ENCODE results near the gene MOCS2.
"Not testable (repeated sequence)": the region's sequence is repeated elsewhere in the genome, so short reads cannot be mapped to it uniquely, and the experiment has no call there.

The MOCS2 gene

GRCh38 chr5:53109443-53110127 is at the start of gene MOCS2:
Gene MOCS2 (minus strand): TSS chr5:53109757. CDS start chr5:53107174, 2,583 bp downstream.
- DNase-seq: peak; percentile 92

- DNase-seq: no peak
These were observed 42.3 kb upstream of the MOCS2 start for GRCh38 chr5:53151713-53152458.

- DNase-seq: no peak
These were observed 23.5 kb upstream of the MOCS2 start for GRCh38 chr5:53133020-53133419.

GRCh38 chr5:53130266-53130665 is 20.7 kb upstream of the MOCS2 start:
- no peak for DNase-seq

- no peak for DNase-seq
These were observed 18.9 kb upstream of the MOCS2 start for GRCh38 chr5:53128481-53128880.

- no peak for DNase-seq
These were observed 17.6 kb upstream of the MOCS2 start for GRCh38 chr5:53127107-53127506.

- no peak for DNase-seq
These were observed 17.0 kb upstream of the MOCS2 start for GRCh38 chr5:53126521-53126920.

GRCh38 chr5:53123702-53124101 is 14.1 kb upstream of the MOCS2 start:
- DNase-seq: no peak

GRCh38 chr5:53120165-53120564 is 10.6 kb upstream of the MOCS2 start:
- no peak for DNase-seq

- no peak for DNase-seq
These were observed 9.3 kb upstream of the MOCS2 start for GRCh38 chr5:53118879-53119278.

- DNase-seq: no peak
These were observed 7.0 kb upstream of the MOCS2 start for GRCh38 chr5:53116597-53116996.

- no peak for DNase-seq
These were observed 5.4 kb upstream of the MOCS2 start for GRCh38 chr5:53114988-53115387.

GRCh38 chr5:53113947-53114346 is 4.4 kb upstream of the MOCS2 start:
- DNase-seq: no peak

- DNase-seq: no peak
These were observed 3.4 kb upstream of the MOCS2 start for GRCh38 chr5:53112909-53113308.

- not testable (repeated sequence) for DNase-seq
These were observed 2.8 kb upstream of the MOCS2 start for GRCh38 chr5:53112307-53112706.

- no peak for DNase-seq
These were observed 1.6 kb upstream of the MOCS2 start for GRCh38 chr5:53111139-53111538.

- no peak for DNase-seq
These were observed 599 bp upstream of the MOCS2 start for GRCh38 chr5:53110156-53110555.

- peak; percentile 17 for DNase-seq
These were observed 508 bp downstream of the MOCS2 start for GRCh38 chr5:53109056-53109442.

- DNase-seq: no peak
These were observed 3.8 kb downstream of the MOCS2 start for GRCh38 chr5:53105611-53106300.

- DNase-seq: no peak
These were observed 9.0 kb downstream of the MOCS2 start for GRCh38 chr5:53100606-53101005.

- DNase-seq: no peak
These were observed 10.0 kb downstream of the MOCS2 start for GRCh38 chr5:53099546-53099945.

- peak; percentile 47 for DNase-seq
These were observed 13.5 kb downstream of the MOCS2 start for GRCh38 chr5:53095931-53096525.

- no peak for DNase-seq
These were observed 14.3 kb downstream of the MOCS2 start for GRCh38 chr5:53095217-53095616.

- DNase-seq: no peak
These were observed 17.3 kb downstream of the MOCS2 start for GRCh38 chr5:53092242-53092641.

Data from NCI-H82 (cell line).